K562 (cell line): ENCODE results near the gene CDC14A. TPM values are rescaled to one million over a fixed set of nuclear protein-coding genes. Genes with fewer than 3 reads are reported as not detected.

ENCODE experiments used
- BRD4 ChIP-seq: fragments of 200-600 bp; sonication (generic); IDR thresholded peaks from 2 replicates; pipeline ENCODE4 v1.6.1; 2017; ENCODE audit warnings: inconsistent platforms
- CHCHD3 ChIP-seq: fragments of 250-450 bp; sonication (Bioruptor Pico); IDR thresholded peaks from 2 replicates; pipeline ENCODE4 v2.1.2; 2022; ENCODE audit warnings: mild to moderate bottlenecking
- FOXM1 ChIP-seq, 2 experiments: fragments of 450-650 bp in 1 of 2; sonication (generic) in 1 of 2; formaldehyde crosslinking in 1 of 2; IDR thresholded peaks; 2 replicates each; pipeline versions ENCODE4 v1.6.1 to v1.9.0; 2017 to 2022; ENCODE audit warnings: low read depth in 2 of 2, mild to moderate bottlenecking in 2 of 2, missing genetic modification reagents in 1 of 2, moderate library complexity in 1 of 2
- SMARCB1 ChIP-seq: IDR thresholded peaks from 2 replicates; pipeline ENCODE4 v1.6.1; 2011; ENCODE audit warnings: improper control_type of control experiment, low read depth; ENCODE audit not compliant: insufficient read length
- ZFP36 ChIP-seq: fragments of 150-350 bp; IDR thresholded peaks from 2 replicates; pipeline ENCODE4 v1.6.1; 2018; ENCODE audit warnings: low read length, low read depth; ENCODE audit not compliant: partially characterized antibody
- ZNF239 ChIP-seq: fragments of 250-450 bp; sonication (Bioruptor Pico); IDR thresholded peaks from 2 replicates; pipeline ENCODE4 v1.4.0; 2020; ENCODE audit warnings: mild to moderate bottlenecking
- ZNF3 ChIP-seq: fragments of 250-450 bp; sonication (Bioruptor Pico); IDR thresholded peaks from 2 replicates; pipeline ENCODE4 v1.5.0; 2021; ENCODE audit warnings: mild to moderate bottlenecking, moderate library complexity
- polyA plus RNA-seq, 8 experiments: library from polyadenylated mRNA; depleted of rRNA in 4 of 8; stranded (reverse) in 5 of 8; unstranded in 3 of 8; fragments of >200 nt; fragmentation: Nextera tagmentation in 2 of 8; fragmentation: Illumina TruSeq in 1 of 8; extraction: Ambion mirVana in 2 of 8; extraction: Trizol in 1 of 8; gene quantifications; 2 replicates each; pipeline versions ENCODE4 v1.2.1 to v1.2.3, GENCODE V29; 2011 to 2014; ENCODE audit warnings: inconsistent platforms in 1 of 8, missing spikeins in 1 of 8
- total RNA-seq, 7 experiments: library from RNA; depleted of rRNA in 6 of 7; stranded (reverse); fragments of >200 nt in 6 of 7; fragmentation: Illumina TruSeq in 2 of 7; extraction: Trizol in 2 of 7; gene quantifications; 2 replicates each; pipeline versions ENCODE4 v1.2.1 to v1.2.3, GENCODE V29; 2011 to 2021; ENCODE audit warnings: low replicate concordance in 1 of 7
- TF ChIP-seq, protein P1 (sequence below), 2 experiments: fragments of 200-800 bp in 1 of 2; sonication (Bioruptor generic) in 1 of 2; sonication (generic) in 1 of 2; formaldehyde crosslinking in 1 of 2; IDR thresholded peaks in 1 of 2; conservative IDR thresholded peaks in 1 of 2; 2 replicates each; pipeline versions ENCODE4 v1.5.0 to v1.6.1; 2016 to 2020; ENCODE audit warnings: missing compliant biosample characterization in 1 of 2, missing genetic modification characterization in 1 of 2, missing genetic modification reagents in 1 of 2
- TF ChIP-seq, protein P2 (sequence below): fragments of 250-450 bp; sonication (Bioruptor Pico); IDR thresholded peaks from 2 replicates; pipeline ENCODE4 v1.8.0; 2021; ENCODE audit warnings: mild to moderate bottlenecking, moderate library complexity
- TF ChIP-seq, protein P3 (sequence below): fragments of 450-650 bp; IDR thresholded peaks from 2 replicates; pipeline ENCODE4 v1.6.1; 2018; ENCODE audit not compliant: partially characterized antibody
- TF ChIP-seq, protein P4 (sequence below): fragments of 250-450 bp; sonication (Bioruptor Pico); IDR thresholded peaks from 2 replicates; pipeline ENCODE4 v1.8.0; 2022; ENCODE audit warnings: moderate library complexity, mild to moderate bottlenecking, inconsistent platforms
- TF ChIP-seq, protein P5 (sequence below): fragments of 450-650 bp; formaldehyde crosslinking; IDR thresholded peaks from 2 replicates; pipeline ENCODE4 v1.4.0; 2022; ENCODE audit warnings: mild to moderate bottlenecking, moderate library complexity
- TF ChIP-seq, protein P6 (sequence below): fragments of 250-450 bp; sonication (Bioruptor Pico); IDR thresholded peaks from 2 replicates; pipeline ENCODE4 v1.4.0; 2020; ENCODE audit warnings: mild to moderate bottlenecking, moderate library complexity

CDC14A gene
- total and polyA plus RNA-seq, 9 of the 15 experiments (the other 6 are each of a cell fraction or from before 2014, with no cell fraction given): 17.0 to 74.3 (median 33.4) TPM

DNA sequence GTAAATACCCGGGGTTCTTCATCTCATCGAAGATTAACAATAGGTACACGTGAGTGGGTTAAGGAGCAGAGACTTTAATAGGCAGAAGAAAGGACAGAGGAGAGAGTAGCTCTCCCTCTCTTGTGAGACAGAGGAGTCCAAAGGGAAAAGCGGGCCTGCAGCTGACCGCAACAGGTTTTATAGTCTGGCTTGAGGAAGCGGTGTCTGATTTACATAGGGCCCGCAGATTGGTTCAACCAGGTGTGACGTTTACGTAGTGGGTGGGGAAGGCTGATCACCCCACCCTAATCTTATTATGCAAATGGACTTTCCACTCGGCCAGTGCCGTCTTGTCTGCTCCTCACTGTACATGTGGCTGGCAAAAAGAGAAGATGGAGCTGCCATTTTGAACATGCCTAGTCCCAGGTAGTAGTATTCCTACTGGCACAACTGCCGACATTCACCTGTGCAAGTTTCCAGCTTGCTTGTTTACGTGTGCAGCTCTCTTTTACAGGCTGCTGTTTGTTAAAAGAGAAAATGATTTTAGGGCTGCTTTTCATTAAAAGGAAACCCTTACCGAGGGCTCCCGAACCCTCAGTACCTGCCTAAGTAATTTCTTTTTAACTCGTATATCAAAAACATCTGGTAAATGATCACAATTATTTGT lies 10.6 kb downstream of the CDC14A start (continued):
- TF ChIP-seq, protein P1, sequence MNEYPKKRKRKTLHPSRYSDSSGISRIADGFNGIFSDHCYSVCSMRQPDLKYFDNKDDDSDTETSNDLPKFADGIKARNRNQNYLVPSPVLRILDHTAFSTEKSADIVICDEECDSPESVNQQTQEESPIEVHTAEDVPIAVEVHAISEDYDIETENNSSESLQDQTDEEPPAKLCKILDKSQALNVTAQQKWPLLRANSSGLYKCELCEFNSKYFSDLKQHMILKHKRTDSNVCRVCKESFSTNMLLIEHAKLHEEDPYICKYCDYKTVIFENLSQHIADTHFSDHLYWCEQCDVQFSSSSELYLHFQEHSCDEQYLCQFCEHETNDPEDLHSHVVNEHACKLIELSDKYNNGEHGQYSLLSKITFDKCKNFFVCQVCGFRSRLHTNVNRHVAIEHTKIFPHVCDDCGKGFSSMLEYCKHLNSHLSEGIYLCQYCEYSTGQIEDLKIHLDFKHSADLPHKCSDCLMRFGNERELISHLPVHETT (CRISPR knock-in tag; conservative IDR thresholded peaks at IDR 0.05 in 1 of 2, IDR thresholded peaks at IDR 0.05 in 1 of 2): peak in 1 of 2 experiments; percentile 57; a peak in 1 of 4 replicates
- TF ChIP-seq ZFP36: no peak
- TF ChIP-seq, protein P2, sequence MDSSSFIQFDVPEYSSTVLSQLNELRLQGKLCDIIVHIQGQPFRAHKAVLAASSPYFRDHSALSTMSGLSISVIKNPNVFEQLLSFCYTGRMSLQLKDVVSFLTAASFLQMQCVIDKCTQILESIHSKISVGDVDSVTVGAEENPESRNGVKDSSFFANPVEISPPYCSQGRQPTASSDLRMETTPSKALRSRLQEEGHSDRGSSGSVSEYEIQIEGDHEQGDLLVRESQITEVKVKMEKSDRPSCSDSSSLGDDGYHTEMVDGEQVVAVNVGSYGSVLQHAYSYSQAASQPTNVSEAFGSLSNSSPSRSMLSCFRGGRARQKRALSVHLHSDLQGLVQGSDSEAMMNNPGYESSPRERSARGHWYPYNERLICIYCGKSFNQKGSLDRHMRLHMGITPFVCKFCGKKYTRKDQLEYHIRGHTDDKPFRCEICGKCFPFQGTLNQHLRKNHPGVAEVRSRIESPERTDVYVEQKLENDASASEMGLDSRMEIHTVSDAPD: no peak
- TF ChIP-seq ZNF3 (CRISPR knock-in tag): no peak
- TF ChIP-seq, protein P3, sequence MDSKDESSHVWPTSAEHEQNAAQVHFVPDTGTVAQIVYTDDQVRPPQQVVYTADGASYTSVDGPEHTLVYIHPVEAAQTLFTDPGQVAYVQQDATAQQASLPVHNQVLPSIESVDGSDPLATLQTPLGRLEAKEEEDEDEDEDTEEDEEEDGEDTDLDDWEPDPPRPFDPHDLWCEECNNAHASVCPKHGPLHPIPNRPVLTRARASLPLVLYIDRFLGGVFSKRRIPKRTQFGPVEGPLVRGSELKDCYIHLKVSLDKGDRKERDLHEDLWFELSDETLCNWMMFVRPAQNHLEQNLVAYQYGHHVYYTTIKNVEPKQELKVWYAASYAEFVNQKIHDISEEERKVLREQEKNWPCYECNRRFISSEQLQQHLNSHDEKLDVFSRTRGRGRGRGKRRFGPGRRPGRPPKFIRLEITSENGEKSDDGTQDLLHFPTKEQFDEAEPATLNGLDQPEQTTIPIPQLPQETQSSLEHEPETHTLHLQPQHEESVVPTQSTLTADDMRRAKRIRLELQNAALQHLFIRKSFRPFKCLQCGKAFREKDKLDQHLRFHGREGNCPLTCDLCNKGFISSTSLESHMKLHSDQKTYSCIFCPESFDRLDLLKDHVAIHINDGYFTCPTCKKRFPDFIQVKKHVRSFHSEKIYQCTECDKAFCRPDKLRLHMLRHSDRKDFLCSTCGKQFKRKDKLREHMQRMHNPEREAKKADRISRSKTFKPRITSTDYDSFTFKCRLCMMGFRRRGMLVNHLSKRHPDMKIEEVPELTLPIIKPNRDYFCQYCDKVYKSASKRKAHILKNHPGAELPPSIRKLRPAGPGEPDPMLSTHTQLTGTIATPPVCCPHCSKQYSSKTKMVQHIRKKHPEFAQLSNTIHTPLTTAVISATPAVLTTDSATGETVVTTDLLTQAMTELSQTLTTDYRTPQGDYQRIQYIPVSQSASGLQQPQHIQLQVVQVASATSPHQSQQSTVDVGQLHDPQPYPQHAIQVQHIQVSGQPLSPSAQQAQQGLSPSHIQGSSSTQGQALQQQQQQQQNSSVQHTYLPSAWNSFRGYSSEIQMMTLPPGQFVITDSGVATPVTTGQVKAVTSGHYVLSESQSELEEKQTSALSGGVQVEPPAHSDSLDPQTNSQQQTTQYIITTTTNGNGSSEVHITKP: no peak
- no peak for TF ChIP-seq ZNF239 (CRISPR knock-in tag)
- peak; percentile 89 for TF ChIP-seq CHCHD3 (CRISPR knock-in tag)
- peak; percentile 43; the same call in 1 of the 2 replicates for TF ChIP-seq FOXM1 (IDR thresholded peaks at IDR 0.05; ENCODE audit: low read depth)
- no peak for TF ChIP-seq FOXM1 (CRISPR knock-in tag; IDR thresholded peaks at IDR 0.05; ENCODE audit: low read depth)
- TF ChIP-seq, protein P4, sequence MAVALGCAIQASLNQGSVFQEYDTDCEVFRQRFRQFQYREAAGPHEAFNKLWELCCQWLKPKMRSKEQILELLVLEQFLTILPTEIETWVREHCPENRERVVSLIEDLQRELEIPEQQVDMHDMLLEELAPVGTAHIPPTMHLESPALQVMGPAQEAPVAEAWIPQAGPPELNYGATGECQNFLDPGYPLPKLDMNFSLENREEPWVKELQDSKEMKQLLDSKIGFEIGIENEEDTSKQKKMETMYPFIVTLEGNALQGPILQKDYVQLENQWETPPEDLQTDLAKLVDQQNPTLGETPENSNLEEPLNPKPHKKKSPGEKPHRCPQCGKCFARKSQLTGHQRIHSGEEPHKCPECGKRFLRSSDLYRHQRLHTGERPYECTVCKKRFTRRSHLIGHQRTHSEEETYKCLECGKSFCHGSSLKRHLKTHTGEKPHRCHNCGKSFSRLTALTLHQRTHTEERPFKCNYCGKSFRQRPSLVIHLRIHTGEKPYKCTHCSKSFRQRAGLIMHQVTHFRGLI: no peak
- no peak for TF ChIP-seq SMARCB1
- TF ChIP-seq BRD4: peak; percentile 39; the same call in 1 of the 2 replicates
- TF ChIP-seq, protein P5, sequence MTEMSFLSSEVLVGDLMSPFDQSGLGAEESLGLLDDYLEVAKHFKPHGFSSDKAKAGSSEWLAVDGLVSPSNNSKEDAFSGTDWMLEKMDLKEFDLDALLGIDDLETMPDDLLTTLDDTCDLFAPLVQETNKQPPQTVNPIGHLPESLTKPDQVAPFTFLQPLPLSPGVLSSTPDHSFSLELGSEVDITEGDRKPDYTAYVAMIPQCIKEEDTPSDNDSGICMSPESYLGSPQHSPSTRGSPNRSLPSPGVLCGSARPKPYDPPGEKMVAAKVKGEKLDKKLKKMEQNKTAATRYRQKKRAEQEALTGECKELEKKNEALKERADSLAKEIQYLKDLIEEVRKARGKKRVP: peak; percentile 40; the same call in 1 of the 2 replicates
- TF ChIP-seq, protein P6, sequence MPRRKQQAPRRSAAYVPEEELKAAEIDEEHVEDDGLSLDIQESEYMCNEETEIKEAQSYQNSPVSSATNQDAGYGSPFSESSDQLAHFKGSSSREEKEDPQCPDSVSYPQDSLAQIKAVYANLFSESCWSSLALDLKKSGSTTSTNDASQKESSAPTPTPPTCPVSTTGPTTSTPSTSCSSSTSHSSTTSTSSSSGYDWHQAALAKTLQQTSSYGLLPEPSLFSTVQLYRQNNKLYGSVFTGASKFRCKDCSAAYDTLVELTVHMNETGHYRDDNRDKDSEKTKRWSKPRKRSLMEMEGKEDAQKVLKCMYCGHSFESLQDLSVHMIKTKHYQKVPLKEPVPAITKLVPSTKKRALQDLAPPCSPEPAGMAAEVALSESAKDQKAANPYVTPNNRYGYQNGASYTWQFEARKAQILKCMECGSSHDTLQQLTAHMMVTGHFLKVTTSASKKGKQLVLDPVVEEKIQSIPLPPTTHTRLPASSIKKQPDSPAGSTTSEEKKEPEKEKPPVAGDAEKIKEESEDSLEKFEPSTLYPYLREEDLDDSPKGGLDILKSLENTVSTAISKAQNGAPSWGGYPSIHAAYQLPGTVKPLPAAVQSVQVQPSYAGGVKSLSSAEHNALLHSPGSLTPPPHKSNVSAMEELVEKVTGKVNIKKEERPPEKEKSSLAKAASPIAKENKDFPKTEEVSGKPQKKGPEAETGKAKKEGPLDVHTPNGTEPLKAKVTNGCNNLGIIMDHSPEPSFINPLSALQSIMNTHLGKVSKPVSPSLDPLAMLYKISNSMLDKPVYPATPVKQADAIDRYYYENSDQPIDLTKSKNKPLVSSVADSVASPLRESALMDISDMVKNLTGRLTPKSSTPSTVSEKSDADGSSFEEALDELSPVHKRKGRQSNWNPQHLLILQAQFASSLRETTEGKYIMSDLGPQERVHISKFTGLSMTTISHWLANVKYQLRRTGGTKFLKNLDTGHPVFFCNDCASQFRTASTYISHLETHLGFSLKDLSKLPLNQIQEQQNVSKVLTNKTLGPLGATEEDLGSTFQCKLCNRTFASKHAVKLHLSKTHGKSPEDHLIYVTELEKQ (CRISPR knock-in tag): no peak
